NCI-H2107 treated with DMSO at 0.1 percent for 48 hours (cell line): Measurements from ENCODE around the gene SRGAP3.

Experiments
- DNase-seq: peaks from one replicate; lab custom pipeline; 2025; ENCODE audit not compliant: unreplicated experiment; lab: John Stamatoyannopoulos, UW

Gene SRGAP3

DNA sequence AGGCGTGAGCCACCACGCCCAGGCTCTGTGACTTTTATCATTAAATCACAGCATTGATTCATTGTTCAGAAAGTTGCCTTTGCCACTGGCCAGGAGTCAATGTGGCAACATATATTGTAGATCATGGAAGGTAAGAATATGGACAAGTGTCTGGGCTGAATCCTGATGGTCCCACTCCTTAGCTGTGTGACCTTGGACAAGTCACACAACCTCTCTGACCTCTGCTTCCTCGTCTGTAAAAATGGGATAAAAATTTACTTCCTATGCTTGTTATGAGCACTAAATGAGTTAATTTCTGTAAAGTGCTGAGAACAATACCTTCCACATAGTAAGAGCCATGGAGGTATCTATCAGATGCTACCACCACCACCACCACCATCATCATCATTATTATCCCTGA lies 182.7 kb downstream of the SRGAP3 start:
- DNase-seq: no peak

DNA sequence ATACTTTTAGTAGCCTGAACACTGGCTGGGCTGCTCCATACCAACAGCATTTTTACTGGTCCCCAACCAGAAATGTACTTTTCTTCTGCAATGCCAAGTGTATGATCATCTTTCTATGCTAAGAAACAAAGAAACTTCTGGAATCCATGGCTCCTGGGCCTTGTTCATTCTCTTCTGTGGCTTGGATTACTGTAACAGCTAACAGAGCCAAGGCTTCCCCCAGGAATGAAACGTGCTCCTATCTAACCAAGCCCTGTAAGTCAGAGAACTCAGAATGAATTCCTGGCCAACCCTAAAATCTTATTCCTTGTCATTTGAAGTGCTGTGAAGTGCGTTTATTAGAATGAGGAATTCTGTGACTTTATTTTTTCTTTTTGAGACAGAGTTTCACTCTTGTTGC lies 183.3 kb downstream of the SRGAP3 start:
- no peak for DNase-seq

DNA sequence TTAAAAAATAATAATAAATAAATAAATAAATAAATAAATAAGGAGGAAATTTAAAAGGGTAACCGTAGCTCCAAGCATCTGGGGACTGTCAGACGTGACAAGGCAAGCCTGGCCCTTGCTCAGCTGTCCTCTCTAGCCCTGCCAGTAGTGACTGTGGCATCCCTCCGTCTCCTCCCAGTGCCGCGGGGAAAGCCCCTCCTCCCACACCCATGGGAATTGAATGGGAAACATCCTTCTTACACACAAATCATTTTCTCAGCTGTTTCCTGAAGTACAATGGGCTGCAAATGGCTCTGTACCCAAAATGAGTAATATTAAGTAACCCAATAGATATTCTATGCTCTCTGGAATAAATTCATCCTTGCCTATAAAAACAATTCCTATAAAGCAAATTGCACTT lies 184.6 kb downstream of the SRGAP3 start:
- no peak for DNase-seq

- no peak for DNase-seq
These were observed 185.2 kb downstream of the SRGAP3 start for GRCh38 chr3:9064251-9064650.

DNA sequence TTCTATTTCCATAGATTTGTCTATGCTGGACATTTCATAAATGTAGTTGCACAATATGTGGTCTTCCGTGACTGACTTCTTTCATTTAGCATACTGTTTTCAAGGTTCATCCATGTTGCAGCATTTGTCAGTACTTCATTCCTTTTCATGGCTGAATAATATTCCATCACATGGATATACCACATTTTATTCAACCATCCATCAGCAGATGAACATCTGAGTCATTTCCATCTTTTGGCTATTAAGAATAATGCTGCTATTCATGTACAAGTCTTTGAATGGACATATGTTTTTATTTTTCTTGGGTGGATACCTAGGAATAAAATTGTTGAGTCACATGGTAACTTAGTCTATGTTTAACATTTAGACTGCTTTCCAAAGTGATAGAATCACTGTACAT lies 186.9 kb downstream of the SRGAP3 start:
- DNase-seq: no peak

- no peak for DNase-seq
These were observed 187.8 kb downstream of the SRGAP3 start for GRCh38 chr3:9061634-9062033.

- no peak for DNase-seq
These were observed 189.7 kb downstream of the SRGAP3 start for GRCh38 chr3:9059489-9060400.

GRCh38 chr3:9056581-9056980 lies 192.9 kb downstream of the SRGAP3 start:
- no peak for DNase-seq

DNA sequence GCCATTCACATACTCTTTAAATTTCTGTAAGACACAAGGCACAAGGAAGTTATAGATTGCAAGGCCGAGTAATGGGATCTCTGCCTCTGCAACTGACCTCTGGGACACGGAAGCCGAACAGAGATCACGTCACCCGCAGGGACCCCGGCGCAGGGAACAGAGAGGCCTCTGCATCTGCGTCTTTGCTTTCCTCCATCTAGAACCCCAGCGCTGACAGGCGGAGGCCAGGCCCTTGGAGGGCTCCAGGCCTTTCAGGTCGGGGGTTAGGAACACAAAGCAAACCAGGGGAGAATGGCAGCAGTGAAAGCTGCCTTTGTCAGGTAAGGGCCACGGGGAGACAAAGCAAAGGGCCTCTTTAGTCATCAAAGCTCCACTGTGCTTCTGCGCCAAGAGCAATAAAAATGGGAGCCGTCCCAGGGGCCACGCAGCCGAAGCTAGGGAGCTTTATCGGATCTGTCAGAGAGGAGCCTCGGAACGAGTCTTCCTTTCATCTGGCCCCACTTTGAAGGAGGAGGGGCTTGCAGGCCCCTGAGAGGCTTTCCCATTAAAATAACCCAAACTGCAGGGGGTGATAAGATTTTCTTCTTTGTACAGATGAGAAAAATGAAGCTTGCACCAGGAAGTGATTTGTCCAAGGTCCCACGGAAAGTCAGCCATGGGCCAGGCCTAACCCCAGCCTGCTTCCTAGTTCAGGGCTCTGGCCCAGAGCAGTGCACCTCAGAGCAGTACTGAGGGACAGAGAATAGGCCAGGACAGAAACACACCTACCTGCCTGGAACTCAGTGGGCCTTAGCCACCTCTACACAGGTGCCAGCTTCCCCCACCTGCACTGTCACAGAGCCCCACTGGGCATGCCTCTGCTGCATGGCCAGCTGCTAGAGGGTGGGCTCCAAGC lies 201.7 kb downstream of the SRGAP3 start:
- no peak for DNase-seq

DNA sequence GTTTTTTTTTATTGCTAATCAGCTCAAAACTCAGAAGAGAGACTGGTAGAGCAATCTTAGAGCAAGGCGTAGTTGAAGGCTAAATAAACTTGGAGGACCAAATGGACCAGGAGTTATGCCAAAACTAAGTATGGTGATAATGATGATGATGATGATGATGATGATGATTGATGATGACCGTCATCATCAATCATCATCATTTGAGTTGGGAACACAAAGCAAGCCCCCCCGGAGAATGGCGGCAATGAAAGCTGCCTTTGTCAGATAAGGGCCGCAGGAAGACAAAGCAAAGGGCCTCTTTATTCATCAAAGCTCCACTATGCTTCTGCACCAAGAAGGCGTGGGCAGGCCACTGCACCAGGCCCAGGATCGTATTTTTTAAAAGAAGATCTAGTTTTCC lies 204.1 kb downstream of the SRGAP3 start:
- DNase-seq: no peak

DNA sequence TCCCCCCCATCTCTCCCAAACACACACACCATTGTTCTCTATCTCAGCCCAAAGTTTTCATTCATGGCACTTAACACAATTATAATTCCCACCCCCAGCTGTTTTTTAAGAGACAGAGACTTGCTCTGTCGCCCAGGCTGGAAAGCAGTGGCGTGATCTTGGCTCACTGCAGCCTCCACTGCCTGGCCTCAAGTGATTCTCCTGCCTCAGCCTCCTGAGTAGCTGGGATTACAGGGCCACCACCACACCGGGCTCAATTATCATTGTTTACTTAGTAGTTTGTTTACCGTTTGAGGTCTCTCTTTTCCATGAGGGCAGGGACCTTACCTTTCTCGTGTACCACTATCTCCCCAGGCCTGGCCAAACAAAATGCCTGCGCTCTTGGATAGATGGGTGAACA lies 206.4 kb downstream of the SRGAP3 start:
- no peak for DNase-seq

DNA sequence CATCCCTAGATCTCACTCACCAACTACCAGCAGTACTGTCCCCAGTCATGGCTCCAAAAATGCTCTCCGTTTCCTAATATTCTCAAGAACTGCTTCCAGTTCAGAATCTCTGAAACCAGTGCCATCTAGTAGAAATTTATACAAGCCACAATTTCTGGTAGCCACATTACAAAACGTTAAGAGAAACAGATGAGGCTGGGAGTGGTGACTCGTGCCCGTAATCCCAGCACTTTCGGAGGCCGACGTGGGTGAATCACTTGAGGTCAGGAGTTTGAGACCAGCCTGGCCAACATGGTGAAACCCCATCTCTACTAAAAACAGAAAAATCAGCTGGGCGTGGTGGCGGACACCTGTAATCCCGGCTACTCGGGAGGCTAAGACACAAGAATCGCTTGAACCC lies 207.8 kb downstream of the SRGAP3 start:
- no peak for DNase-seq

DNA sequence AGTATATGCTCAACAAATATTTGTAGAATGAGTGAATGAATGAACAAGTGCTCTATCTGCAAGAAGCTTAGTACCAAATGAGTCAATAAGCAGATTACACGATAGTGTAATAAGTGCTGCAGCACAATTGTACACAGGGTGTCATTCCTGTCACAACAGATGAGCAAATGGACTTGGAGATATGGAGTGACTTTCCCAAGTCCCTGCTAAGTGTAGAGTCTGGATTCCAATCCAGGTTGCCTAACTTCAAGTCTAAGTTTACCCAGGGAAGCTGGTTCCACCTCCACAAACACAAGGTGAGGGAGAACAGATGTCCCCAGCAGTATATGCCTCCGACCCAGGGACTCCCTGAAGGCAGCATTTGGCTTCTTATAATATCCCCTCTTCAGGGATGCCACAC lies 208.4 kb downstream of the SRGAP3 start:
- DNase-seq: no peak

DNA sequence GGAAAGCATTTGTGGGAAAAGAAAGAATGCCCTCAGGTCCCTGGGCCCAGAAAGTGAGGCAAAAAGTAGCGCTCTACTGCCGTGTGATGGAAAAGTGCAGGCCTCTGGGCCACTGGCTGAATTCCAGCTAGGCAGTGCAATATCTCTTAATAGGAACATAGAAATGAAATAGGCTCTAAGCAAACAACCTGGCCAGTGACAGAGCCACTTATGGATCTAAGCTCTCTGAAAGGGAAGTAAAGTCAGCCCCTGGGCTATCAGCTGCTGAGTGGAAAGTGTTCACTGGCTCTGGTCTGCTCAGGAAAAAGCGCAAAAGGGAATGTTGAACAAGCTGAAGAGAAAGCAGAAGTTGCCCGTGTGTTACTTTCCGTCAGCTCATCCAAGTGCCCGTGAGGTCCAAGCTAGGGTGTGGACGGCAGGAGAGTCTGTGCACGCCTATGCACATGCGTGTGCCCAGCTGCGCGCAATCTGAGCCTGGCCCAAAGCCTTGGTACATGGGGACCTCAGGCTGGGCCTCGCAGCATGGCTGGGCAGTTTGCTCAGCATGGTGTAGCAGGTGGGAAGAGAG lies 212.2 kb downstream of the SRGAP3 start:
- DNase-seq: no peak

- DNase-seq: no peak
These were observed 212.9 kb downstream of the SRGAP3 start for GRCh38 chr3:9036404-9037131.

DNA sequence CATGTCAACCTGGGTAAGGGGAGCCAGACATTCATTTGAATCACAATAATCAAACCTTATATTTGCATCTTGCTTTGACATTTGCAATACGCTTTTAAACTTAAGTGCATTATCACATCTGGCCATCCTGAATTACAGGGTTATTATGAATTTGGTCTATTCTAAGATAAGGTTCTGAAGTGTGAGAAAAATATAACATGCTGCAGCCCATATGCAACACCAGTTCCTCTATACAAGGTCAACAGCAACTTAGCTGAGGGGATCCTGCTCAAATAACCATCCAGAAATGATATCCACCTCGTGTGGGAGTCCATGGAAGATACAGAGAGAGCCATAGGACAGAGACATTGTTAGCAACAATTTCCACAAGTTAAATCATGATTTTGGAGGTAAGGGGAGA lies 213.5 kb downstream of the SRGAP3 start:
- DNase-seq: no peak

DNA sequence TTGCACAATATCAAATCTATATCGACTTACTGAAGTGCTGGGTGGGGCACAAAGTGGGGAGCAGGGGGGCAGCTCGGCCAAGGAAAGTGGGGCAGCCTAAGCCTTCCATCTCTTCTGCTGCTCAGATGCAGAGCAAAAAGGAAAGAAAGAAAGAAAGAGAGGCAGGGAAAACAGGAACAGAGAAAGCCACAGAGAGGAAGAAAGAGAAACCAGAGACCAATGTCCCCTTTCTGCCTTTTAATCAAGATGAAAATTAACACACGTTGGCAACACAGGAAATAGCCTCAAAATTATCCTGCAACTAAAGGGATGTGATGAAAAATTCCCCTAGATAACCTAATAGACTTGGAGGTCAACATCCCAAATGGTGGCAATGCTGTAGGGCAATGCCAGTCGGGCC lies 214.0 kb downstream of the SRGAP3 start:
- DNase-seq: no peak

- DNase-seq: no peak
These were observed 215.6 kb downstream of the SRGAP3 start for GRCh38 chr3:9033867-9034266.

- DNase-seq: no peak
These were observed 217.1 kb downstream of the SRGAP3 start for GRCh38 chr3:9032231-9032777.

DNA sequence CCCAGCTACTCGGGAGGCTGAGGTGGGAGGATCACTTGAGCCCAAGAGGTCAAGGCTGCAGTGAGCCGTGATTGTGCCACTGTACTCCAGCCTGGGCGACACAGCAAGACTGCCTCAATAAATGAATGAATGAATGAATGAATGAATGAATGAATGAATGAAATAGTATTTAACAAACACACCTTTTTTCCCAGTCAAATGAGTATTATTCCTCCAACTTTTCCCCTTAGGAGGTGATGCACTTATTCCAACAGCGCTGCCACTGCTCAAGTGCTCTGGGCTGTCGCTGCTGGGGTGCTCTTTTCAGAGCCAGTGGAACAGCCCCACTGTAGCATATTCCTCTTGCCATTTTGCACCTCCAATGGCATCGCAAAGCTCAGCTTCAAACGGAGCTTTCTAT lies 219.4 kb downstream of the SRGAP3 start:
- DNase-seq: no peak

- DNase-seq: no peak
These were observed 221.3 kb downstream of the SRGAP3 start for GRCh38 chr3:9028134-9028533.
